Stimulated activated CD4-positive, alpha-beta T cell treated with anti-CD3 and anti-CD28 coated beads, Interleukin-1b, Interleukin-23, amount 100 ng/mL, for 4 hours (primary cell): Measurements from ENCODE around the gene DNAJB1.

Experiments
- DNase-seq, 2 donors: peaks; one replicate each; pipeline ENCODE4 v3.0.0-alpha.2; 2020; ENCODE audit warnings: low read depth in 2 of 2

DNAJB1 gene

DNA sequence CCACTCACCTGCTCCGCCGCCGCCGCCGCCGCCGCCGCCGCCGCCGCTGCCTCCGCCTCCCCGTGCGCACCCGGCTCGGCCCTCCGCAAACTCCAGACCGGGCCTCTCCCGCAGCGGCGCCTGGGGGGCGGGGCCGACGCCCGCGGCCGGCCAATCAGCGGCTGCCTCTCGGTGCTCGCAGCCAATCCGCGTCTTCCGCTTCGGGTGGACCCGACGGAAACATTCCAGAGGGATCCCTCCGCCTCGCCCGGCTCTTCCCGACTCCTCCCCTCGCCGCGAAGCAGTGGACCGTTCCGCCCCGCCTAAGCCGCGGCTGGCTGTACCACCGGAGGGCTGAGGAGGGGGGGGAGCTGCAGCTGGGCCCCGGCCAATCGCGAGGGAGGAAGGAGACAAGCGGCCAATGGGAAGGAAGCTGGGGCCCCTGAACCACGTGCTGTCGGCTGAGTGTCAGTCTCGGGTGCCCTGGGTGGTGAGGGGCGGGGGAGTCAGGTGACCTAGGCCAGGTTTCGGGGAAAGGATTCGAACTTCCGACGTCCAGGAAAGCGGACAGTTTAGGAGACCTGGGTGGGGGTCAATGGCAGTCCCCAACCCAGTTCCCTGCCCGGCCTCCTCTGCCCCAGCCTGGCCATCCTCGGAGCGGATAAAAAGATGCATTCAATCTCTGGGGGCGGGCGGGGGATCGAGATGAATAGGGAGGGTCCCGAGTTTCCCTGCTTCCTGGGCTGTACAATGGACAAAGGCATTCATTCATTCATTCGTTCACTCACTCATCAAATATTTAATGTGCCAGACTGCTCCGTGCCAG is 22.0 kb downstream of the DNAJB1 start, which contains the start of gene GIPC1:
Gene GIPC1, minus strand, starts transcription at position 99 of the 805 bp plus-strand sequence. CDS start 13,151 bp downstream, outside the sequence.
- peak; percentile 69 to 82 for DNase-seq

DNA sequence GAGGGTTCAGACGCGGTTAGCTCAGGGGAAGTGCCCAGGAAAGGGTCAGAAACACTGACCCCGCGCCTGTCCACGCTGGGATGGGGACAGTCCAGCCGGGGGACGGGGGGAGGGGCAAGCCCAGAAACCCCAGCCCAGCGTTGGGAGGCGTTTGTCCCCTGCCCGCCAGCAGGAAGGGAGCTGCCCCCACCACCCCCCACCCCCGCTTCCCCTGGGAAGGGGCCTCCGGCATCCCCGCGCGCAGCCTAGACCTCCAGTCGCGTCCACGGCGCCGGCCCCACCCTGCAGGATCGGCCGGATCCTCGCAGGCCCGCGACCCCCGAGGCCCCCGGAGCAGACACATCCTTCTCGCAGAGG is 22.5 kb downstream of the DNAJB1 start:
- DNase-seq, result no peak

DNA sequence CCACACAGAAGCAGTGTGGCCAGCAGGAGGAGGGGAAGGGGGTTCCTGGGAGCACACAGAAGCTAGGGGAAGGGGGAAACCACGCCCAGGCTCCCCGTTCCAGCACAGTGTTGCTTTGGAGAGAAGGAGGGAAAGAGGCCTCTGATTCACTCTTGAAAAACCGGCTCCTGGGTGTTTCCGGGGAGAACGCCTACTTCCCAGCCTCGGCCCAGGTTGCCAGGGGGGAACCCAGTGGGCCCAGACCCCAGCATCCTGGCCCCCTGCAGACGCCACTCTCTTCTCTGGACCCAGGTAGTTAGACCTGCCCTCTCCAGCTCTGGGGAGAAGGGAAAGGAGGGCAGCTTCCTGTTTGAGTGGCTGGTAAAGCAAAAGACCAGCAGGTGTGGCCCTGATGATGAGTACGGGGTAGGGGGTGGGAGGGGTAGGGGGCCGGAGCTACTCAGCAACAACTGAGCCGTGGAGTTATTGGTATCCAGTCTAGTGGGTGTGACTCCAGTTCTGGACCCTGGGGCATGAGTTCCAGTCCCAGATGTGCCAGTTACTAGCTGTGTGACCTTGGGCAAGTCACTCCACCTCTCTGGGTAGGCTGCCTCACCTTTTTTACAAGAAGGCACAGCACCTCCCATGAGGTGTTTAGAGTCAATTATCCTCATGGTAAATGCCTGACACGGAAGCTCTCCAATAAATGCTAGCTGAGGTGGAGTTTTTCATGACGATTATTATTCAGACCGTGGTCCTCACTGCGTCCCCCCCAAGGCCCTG is 23.1 kb downstream of the DNAJB1 start:
- no peak for DNase-seq

DNA sequence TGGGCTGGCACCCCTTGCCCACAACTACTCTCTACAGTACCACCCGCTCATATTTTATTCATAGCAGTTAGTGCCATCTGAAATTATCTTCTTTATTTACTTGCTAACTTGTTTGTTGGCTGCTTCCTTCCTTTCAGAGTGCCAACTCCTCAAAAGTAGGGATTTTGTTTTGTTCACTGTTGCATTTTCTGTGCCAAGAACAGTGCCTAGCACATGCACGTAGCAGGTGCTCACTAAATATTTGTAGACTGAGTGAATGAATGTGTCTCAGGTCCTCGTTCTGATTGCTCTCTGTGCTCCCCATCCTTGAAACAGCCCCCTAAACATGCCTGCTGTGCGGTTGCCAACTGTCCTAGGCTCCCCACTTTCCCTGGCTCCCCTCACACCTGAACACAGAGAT is 23.8 kb downstream of the DNAJB1 start:
- no peak for DNase-seq

DNA sequence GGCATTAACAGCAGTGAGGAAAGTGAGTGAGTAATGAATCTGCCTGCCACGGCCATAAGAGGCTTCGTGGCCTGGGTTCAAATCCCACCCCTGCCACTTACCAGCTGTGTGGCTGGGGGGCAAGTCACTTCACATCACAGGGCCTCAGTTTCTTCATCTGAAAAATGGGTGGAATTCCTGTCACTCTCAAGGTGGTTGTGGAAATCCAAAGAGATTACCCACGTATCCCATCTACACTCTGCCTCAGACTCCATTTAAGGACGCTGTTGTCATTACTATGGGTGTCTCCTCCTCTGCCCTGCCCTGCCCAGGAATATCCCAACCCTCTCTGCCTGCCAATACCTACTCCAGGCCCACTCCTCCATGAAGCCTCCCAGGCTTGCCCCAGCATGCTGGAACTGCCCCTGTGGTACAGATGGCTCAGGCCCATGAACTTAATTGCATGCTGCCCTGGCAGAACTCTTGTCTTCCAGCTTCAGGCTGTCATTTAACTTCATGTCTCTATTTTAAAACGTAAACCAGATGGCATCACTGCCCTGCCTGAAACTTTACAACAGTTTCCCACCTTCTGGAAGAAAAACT is 25.4 kb downstream of the DNAJB1 start:
- DNase-seq, result no peak

DNA sequence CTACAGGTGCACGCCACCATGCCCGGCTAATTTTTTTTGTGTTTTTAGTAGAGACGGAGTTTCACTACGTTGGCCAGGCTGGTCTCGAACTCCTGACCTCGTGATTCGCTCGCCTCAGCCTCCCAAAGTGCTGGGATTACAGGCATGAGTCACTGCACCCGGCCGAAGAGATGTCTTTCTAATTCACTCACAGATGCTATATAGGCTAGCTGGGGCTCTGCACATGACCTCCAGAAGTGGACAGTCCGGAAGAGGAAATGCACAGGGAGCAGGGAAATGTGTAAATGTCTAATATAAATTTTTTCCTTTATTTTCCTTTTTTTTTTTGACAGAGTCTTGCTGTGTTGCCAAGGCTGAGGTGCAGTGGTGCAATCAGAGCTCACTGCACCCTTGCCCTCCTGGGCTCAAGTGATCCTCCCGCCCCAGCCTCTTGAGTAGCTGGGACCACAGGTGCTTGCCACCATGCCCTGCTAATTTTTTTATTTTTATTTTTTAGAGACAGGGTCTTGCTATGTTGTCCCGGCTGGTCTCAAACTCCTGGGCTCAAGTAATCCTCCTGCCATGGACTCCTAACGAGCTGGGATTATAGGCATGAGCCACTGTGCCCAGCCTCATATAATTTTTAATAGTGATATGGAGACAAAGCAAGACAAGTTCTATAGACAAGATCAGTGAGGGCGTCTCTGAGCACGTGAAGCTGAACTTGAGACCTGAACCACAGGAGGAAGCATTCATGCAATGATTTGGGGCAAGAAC is 30.6 kb downstream of the DNAJB1 start:
- no peak for DNase-seq

DNA sequence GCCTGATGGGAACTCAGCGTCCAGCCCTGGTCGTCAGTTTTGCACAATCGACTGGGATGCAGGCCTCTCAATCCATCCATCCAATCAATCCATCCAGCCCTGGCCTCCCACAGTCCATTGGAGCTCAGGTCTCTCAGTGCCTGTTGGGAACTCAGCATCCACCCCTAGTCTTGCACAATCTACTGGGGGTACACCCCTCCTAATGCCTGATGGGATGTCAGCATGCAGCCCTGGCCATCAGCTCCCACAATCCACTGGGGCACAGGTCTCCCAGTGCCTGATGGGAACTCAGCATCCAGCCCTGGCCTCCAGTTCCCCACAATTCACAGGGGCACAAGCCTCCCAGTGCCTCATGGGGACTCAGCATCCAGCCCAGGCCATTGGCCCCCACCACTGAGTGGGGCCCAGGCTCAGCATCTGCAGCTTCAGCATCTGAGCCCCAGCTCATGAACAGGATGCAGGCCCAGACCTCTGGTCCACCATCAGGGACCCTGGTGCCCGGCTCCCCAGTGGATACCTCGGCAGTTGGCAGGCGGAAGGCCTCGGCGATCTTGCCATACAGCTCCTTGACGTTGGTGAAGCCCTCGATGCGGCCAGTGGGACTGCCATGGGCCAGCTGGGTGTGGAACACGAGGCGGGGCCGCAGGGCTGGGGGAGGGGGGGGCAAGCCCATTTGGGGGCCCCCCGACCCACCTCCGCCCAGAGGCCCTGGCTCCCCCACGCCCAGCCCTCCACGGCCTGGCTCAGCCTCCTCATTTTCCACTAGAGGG is 35.8 kb downstream of the DNAJB1 start:
- no peak for DNase-seq

DNA sequence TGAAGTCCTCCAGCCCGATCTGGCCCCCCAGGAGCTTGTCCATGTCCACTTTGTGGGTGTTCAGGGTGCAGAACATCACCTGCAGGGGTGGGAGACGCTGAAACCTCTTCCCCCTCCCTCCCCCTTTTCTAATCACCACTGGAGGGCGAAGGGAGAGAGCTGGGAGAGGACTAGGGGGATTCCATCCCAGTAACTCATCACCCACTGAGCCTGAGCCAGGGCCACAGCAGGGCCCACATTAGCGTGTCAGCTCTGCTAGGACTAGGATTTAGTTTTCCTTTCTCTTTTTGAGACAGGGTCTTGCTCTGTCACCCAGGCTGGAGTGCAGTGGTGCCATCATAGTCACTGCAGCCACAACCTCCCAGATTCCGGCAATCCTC is 37.5 kb downstream of the DNAJB1 start:
- no peak for DNase-seq

DNA sequence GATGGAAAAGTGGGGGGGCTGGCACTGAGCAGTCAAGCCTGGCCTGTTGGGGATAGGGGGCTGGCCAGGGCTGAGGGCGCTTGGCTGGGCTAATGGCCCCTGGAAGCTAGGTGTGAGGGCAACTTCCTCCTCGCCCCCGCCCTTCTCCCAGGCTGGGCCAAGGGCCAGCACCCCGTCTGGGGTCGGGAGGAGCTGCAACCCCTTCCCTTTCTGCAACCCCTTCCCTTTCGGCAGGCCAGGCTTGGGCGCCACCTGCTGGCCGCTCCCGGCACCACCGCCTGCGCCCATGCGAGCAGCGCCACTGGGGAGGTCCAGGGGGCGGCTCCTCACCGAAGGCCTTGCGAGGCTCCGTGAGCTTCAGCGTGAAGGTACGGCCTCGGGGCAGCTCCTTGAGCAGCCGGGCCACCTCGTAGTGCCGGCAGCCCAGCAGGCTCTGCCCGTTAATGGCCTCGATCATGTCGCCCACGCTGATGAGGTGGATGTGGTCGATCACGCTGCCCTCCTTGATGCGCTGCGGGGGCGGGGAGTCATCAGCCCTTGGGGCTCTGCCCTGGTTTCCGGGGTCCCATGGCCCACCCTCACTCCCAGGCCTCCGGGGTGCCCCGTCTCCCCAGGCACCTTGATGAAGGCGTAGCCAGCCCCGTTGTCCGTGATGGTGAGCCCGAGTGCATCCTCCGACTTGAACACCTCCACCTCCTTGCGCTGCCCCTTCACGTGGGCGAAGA is 38.1 kb downstream of the DNAJB1 start:
- peak; percentile 61 to 67 for DNase-seq

DNA sequence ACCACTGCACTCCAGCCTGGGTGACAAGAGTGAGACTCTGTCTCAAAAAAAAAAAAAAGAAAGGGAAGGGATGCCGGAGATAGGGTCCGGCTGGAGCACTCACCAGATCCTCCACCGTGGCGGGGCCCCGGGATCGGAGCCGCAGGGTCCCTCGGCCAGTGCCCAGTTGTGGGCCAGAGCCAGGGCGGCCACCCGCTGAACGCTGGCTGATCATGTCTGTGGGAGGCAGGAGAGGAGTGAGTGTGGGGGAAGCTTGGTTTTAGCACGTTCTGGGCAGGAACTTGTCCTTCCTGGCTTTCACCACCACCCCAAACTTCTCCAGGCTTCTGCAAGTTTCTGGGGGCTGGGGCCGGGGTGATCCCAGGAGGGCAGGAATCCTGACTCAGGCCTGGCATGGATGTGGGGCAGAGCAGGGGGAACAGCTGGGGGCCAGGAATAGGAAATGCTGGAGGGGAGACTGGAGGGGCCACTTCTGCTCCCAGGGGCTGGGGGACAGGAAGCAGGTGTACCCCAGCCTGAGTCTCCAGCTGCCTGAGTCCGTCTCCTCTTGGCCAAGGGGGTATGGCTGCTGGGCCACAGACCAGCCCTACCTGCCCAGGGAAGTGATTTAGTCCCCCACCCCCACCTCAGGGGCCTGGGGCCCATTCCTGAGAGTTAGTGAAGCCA is 38.8 kb downstream of the DNAJB1 start:
- no peak for DNase-seq

DNA sequence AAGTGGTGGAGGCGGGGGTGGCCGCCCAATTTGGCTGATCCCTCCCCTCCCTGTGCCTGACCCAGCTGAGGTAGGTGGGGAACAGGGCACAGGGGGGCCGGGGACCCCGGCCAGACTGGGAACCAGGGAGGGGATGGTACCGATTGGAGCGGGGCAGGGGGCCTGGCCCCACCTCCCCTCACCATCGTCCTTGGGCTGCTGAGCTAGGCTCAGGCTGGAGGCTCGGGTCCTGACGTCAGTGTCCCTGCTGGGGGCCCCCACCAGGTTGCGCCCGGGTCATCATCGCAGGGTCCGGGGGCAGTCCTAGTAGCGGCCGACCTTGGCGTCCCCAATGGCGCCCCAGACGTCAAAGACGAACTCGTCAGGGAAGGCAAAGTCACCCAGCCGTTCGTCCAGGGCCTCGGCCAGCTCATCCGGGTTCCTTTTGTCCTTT is 40.1 kb downstream of the DNAJB1 start:
- no peak for DNase-seq

DNA sequence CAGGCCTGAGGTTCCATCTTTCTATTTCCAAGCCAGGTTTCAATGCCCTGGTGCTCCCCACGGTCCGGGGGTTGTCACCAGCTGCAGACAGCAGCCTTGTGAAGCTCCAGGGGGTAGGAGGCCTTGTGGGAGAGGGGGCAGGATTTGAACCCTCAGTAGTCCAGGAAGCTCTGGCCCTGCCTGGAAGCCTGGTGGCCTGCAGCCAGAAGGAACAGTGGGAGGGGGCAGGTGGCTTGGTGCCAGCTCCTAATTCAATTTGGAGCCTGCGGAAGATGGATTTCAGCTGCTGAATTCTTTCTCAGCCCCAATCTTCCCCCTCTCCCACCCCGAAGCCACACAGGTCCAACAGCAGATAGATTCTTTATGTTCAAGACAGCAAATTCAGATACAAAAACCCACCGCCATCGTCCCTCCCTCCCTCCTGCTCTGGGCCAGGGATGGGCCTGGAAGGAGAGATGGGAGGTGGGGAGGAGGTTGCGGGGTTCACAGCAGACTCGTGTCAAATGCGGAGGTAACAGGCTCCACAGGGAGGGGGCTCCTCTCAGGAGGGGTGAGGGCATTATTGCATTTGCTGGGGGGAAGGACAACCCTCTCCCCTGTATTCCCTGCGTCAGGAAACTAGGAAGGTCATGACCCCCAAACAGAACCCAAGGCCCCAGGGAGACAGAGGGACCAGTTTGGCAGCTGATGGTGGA is 40.6 kb downstream of the DNAJB1 start:
- no peak for DNase-seq

DNA sequence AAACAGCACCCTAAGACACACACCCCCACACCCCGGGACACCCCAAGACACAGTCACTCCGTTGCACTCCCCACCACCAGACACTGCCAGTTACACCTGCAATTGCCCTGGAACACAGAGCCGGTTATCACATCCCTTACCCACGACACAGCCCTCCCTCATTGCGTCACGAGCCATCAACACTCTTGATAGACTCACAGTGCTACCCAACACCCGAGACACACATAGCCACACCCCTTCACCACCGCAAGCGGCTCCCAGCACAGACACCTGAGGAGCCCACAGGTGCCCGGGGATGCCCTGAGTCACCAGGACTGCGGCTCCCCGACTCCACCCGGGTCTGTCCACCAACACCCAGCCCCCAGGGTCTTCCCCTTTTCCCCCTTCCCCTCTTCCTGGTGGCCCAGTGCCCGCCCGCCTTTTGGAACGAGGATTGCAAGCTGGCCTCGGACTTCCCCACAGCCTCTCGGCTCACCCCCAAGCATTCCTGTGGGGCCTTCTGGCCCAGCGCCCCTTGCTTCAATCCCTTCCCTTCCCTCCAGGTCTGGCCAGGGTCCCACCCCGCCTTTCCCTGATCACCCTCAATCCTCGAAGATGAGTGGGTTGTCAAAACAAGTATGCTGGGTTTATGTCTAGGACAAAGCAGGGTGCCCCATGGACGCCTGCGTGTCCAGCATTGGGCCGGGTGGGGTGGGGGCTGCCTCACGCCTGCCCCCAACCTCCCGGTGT is 41.4 kb downstream of the DNAJB1 start:
- no peak for DNase-seq

DNA sequence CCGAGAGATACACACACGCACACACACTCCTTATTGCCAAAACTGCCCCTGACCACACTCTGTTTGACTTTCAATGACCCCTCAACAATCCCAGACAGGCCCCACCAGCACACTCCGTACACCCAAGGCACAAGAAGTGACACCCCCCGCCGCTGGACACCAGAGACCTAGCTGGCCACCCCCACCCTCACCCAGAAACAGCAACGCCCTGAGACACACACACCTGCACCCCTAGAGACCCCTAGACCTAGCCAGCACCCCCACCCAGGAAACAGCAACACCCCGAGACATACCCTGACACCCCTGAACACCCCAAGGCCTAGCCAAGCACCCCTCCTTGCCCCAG is 41.9 kb downstream of the DNAJB1 start:
- DNase-seq, result no peak

DNA sequence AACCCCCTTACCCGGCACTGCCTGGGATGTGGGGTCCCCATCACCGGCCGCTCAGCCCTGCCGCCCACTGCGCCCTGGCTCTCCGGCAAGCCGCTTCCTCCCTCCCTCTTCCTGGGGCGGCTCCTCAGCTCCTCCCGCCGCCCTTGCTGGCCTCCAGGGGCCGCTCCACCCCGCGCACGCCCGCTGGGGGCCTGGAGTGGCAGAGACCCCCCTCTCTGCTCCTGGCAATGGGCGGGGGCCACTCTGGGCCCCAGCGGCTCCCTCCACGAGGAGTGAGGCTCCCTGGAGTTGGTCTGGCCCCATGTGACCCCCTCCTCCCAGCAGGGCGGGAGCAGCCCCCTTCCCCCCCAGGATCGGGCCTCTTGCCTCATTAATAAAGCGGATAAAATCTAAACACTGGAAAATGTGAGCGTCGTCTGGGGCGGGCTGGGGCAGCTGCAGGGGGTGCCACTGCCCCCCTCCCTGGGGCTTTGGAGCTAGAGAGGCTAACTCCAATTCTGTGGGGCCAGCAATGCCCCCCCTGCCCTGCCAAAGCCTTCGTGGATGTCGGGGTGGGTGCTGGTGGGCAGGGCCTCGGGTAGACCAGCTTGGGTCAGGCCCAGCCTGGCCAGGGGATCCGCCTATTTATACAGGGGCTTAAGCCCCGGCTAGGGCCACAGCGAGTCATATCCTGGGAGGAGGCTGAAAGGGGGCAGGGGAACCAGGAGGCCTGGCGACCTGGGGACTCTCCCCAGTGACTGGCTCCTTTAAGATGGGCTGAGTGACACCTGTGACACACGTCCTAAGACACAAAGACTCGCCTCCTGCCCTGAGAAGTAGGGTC is 42.7 kb downstream of the DNAJB1 start, which contains the start of gene PTGER1:
Gene PTGER1, minus strand, starts transcription at position 104 of the 823 bp plus-strand sequence. CDS start 1,034 bp downstream, outside the sequence.
- DNase-seq, result no peak

DNA sequence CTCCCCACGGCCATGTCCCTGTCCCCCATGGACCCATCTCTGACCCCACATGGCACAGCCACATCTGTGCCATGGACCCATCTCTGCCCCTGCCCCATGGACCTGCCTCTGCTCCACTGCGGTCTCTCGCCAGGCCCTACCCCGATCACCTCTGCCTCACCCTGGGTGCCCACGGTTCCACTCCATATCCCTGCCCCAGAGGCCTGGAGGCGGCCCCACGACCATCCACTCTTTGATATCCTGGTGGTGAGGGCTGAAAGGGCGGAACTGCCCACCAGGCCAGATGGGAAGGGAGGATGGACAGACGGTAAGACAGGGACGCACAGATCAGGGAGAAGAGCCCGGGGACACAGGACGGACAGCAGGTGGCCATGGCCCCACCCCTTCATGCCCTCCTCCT is 43.4 kb downstream of the DNAJB1 start:
- DNase-seq, result no peak

DNA sequence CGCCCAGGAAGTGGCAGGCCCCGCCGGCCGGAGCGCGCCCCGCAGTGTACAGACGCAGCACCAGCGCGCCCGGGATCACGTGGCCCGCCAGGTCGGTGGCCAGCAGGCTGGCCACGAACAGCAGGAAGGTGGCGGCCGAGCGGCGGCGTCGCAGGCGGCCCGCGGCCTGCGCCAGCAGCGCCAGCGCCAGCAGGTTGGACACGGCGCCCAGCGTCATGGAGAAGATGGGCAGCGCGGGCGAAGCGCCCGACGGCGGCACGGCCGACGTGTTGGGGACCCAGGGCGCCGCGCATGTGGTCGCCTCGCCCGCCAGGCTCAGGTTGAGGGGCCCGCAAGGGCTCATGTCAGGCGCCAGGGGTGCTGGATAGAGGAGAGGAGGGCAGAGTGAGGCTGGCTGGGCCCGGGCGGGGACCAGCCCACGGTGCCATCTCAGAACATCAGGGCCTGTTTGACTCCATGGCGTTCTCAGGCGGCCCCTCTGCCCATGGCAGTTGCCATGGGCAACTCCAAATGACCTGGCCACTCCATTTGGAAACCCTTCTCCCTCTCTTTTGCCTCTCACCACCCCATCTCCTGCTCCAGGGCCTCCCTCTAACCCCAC is 44.1 kb downstream of the DNAJB1 start:
- DNase-seq, result no peak
